ENCODE results near the gene NAA38.
A peak's percentile ranks its signal among the peaks of the same experiment; 100 is the strongest.

The NAA38 gene

DNA sequence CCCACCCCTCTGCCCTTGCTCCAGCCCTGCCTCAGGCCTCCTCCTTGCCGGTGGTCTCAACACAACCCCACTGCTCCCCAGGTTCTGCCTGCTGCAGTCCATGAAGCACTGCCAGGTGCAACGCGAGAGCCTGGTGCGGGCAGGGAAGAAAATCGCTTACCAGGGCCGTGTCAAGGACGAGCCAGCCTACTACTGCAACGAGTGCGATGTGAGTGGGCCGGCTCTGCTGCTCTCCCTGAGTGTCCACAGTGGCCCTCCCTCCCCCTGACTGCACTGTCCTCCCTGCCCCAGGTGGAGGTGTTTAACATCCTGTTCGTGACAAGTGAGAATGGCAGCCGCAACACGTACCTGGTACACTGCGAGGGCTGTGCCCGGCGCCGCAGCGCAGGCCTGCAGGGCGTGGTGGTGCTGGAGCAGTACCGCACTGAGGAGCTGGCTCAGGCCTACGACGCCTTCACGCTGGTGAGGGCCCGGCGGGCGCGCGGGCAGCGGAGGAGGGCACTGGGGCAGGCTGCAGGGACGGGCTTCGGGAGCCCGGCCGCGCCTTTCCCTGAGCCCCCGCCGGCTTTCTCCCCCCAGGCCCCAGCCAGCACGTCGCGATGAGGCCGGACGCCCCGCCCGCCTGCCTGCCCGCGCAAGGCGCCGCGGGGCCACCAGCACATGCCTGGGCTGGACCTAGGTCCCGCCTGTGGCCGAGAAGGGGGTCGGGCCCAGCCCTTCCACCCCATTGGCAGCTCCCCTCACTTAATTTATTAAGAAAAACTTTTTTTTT lies 4.3 kb downstream of the NAA38 start:
- Histone ChIP-seq H4K20me1 (ENCODE audit: insufficient read depth, low read length) (peaks cover 9% of the 10 kb centered on the region; the same call in 1 of the 2 replicates), H3K4me3 (ENCODE audit: low read depth in 1 of 2, low read length in 2 of 2) (no peak overlapping the region), H3K4me2 (ENCODE audit: insufficient read depth, low read length) (no peak overlapping the region), H2AFZ (ENCODE audit: low read depth, low read length) (no peak overlapping the region), H3K36me3 (ENCODE audit: insufficient read depth, low read length) (peaks cover 36% of the 10 kb centered on the region; the same call in 1 of the 2 replicates), H3K4me1 (ENCODE audit: insufficient read depth, low read length) (peaks cover 36% of the 10 kb centered on the region), H3K27ac (ENCODE audit: low read length) (no peak overlapping the region), H3K79me2 (ENCODE audit: insufficient read depth, low read length) (peaks cover 20% of the 10 kb centered on the region), H3K27me3 (ENCODE audit: insufficient read depth, low read length, poor library complexity) (no peaks in the 10 kb centered on the region), H3K9ac (ENCODE audit: low read depth, low read length) (no peak overlapping the region), H3K9me3 (ENCODE audit: insufficient read depth, low read length, severe bottlenecking) (no peaks in the 10 kb centered on the region)
- DNase-seq (no peak), ATAC-seq (ENCODE audit: insufficient read depth, low read depth) (no peak)
- TF ChIP-seq CTCF (IDR thresholded peaks at IDR 0.05; ENCODE audit: borderline replicate concordance, extremely low read depth, low read length, poor library complexity, severe bottlenecking) (no peak), EZH2 (IDR thresholded peaks at IDR 0.05; ENCODE audit: borderline replicate concordance, low read depth, low read length, severe bottlenecking) (no peak)

DNA sequence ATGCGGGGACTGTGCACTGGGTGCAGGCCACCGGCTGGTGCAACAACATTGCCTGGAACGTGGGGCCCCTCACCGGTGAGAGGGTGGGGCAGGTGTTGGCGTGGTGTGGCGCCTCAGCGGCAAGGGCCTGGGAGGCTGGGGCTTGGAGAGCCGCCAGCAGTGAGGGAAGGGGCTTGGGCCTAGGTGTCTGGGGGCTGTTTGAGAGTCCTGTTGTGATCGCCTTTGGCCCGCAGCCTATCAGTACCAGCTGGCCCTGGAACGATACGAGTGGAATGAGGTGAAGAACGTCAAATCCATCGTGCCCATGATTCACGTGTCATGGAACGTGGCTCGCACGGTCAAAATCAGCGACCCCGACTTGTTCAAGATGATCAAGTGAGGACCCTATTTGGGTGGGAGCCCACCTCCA lies 5.1 kb downstream of the NAA38 start:
- DNase-seq (no peak), ATAC-seq (ENCODE audit: insufficient read depth, low read depth) (no peak)
- Histone ChIP-seq H3K9me3 (ENCODE audit: insufficient read depth, low read length, severe bottlenecking) (no peaks in the 10 kb centered on the region), H3K36me3 (ENCODE audit: insufficient read depth, low read length) (peaks cover 38% of the 10 kb centered on the region; the same call in 1 of the 2 replicates), H3K4me3 (ENCODE audit: low read depth in 1 of 2, low read length in 2 of 2) (no peak overlapping the region), H4K20me1 (ENCODE audit: insufficient read depth, low read length) (peaks cover 9% of the 10 kb centered on the region; the same call in 1 of the 2 replicates), H3K9ac (ENCODE audit: low read depth, low read length) (peak overlapping the region; percentile 2; the same call in 1 of the 2 replicates), H3K4me1 (ENCODE audit: insufficient read depth, low read length) (peaks cover 34% of the 10 kb centered on the region), H3K27ac (ENCODE audit: low read length) (no peak overlapping the region), H3K79me2 (ENCODE audit: insufficient read depth, low read length) (peaks cover 18% of the 10 kb centered on the region), H3K4me2 (ENCODE audit: insufficient read depth, low read length) (peak overlapping the region; percentile 62; the same call in 1 of the 2 replicates), H3K27me3 (ENCODE audit: insufficient read depth, low read length, poor library complexity) (no peaks in the 10 kb centered on the region), H2AFZ (ENCODE audit: low read depth, low read length) (no peak overlapping the region)
- no peak for TF ChIP-seq EZH2 (IDR thresholded peaks at IDR 0.05; ENCODE audit: borderline replicate concordance, low read depth, low read length, severe bottlenecking)
- TF ChIP-seq CTCF (IDR thresholded peaks at IDR 0.05; ENCODE audit: borderline replicate concordance, extremely low read depth, low read length, poor library complexity, severe bottlenecking), result no peak

- H3K9ac ChIP-seq (ENCODE audit: low read depth, low read length), result peak overlapping the region; percentile 10; the same call in 1 of the 2 replicates
- no peaks in the 10 kb centered on the region for H3K9me3 ChIP-seq (ENCODE audit: insufficient read depth, low read length, severe bottlenecking)
- H3K27me3 ChIP-seq (ENCODE audit: insufficient read depth, low read length, poor library complexity), result no peaks in the 10 kb centered on the region
- TF ChIP-seq CTCF (IDR thresholded peaks at IDR 0.05; ENCODE audit: borderline replicate concordance, extremely low read depth, low read length, poor library complexity, severe bottlenecking) (peak; percentile 95), EZH2 (IDR thresholded peaks at IDR 0.05; ENCODE audit: borderline replicate concordance, low read depth, low read length, severe bottlenecking) (no peak)
- H3K4me3 ChIP-seq (ENCODE audit: low read depth in 1 of 2, low read length in 2 of 2), result peak overlapping the region in 1 of 2 experiments; percentile 47; a peak in 2 of 4 replicates
- DNase-seq (peak; percentile 92), ATAC-seq (ENCODE audit: insufficient read depth, low read depth) (peak; percentile 93)
- peaks cover 9% of the 10 kb centered on the region; the same call in 1 of the 2 replicates for H4K20me1 ChIP-seq (ENCODE audit: insufficient read depth, low read length)
- H3K4me1 ChIP-seq (ENCODE audit: insufficient read depth, low read length), result peaks cover 33% of the 10 kb centered on the region
- H3K79me2 ChIP-seq (ENCODE audit: insufficient read depth, low read length), result peaks cover 14% of the 10 kb centered on the region
- peaks cover 40% of the 10 kb centered on the region; the same call in 1 of the 2 replicates for H3K36me3 ChIP-seq (ENCODE audit: insufficient read depth, low read length)
- H2AFZ ChIP-seq (ENCODE audit: low read depth, low read length), result peak overlapping the region; percentile 37; the same call in 1 of the 2 replicates
- peak overlapping the region; percentile 62 for H3K4me2 ChIP-seq (ENCODE audit: insufficient read depth, low read length)
- H3K27ac ChIP-seq (ENCODE audit: low read length), result no peak overlapping the region
Observed at GRCh38 chr17:7851438-7852261, 5.7 kb downstream of the NAA38 start.
